T-helper 2 cell treated with Interferon-gamma antibody and Interleukin-4, amounts not matched to agents 5 μg/mL and 100 μg/mL, for 36 hours (primary cell): ENCODE data around the gene CALCOCO1.

Source experiments
- DNase-seq: peaks from one replicate; pipeline ENCODE4 v3.0.0; 2021; ENCODE audit warnings: low spot score
- H3K27ac Mint-ChIP-seq: one replicate; pipeline ENCODE4 v1.8.0; 2021; ENCODE audit warnings: mild to moderate bottlenecking, mixed read lengths
- H3K27me3 Mint-ChIP-seq: one replicate; pipeline ENCODE4 v1.8.0; 2021; ENCODE audit warnings: low read depth, mixed read lengths
- H3K36me3 Mint-ChIP-seq: one replicate; pipeline ENCODE4 v1.8.0; 2021; ENCODE audit warnings: low read depth, mixed read lengths
- H3K4me1 Mint-ChIP-seq: one replicate; pipeline ENCODE4 v1.8.0; 2021; ENCODE audit warnings: low read depth, mixed read lengths
- H3K4me3 Mint-ChIP-seq: one replicate; pipeline ENCODE4 v1.8.0; 2022; ENCODE audit warnings: mild to moderate bottlenecking, moderate library complexity, mixed read lengths
- H3K9me3 Mint-ChIP-seq: one replicate; pipeline ENCODE4 v1.8.0; 2021; ENCODE audit warnings: mixed read lengths

Gene CALCOCO1

DNA sequence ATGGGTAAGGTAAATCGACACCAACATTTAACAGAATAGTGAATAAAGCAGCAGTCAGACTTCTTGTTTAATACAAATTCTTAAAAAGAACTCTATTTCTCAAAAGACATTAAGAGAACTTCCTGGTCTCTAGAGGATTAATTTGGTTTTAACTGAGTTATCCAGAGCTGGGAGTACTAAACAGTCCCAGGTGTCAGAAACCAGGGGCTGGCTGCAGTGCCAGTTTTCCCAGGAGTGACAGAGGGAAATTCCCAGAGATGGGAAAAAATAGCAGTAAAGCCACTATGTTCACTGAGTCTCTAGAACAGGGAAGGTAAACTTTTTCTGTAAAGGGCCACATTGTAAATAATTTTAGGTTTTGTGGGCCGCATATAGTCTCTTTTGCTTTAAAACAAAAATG is 60.2 kb downstream of the CALCOCO1 start:
- no peaks in the 10 kb centered on the region for H3K9me3 Mint-ChIP-seq

GRCh38 chr12:53664936-53665335 is 62.3 kb downstream of the CALCOCO1 start:
- Mint-ChIP-seq H3K27ac (no peak overlapping the region), H3K4me1 (peaks cover 1% of the 10 kb centered on the region), H3K4me3 (no peak overlapping the region), H3K27me3 (no peaks in the 10 kb centered on the region), H3K36me3 (peaks cover 51% of the 10 kb centered on the region), H3K9me3 (no peaks in the 10 kb centered on the region)
- DNase-seq: no peak

More for the DNA sequence above, 60.2 kb downstream of the CALCOCO1 start:
- no peaks in the 10 kb centered on the region for H3K27me3 Mint-ChIP-seq
- H3K4me1 Mint-ChIP-seq: peaks cover 3% of the 10 kb centered on the region
- no peak for DNase-seq
- H3K36me3 Mint-ChIP-seq: peaks cover 62% of the 10 kb centered on the region
- no peak overlapping the region for H3K4me3 Mint-ChIP-seq
- H3K27ac Mint-ChIP-seq: no peak overlapping the region

GRCh38 chr12:53664191-53664590 is 63.1 kb downstream of the CALCOCO1 start:
- Mint-ChIP-seq H3K27ac (peak overlapping the region; percentile 37), H3K36me3 (peaks cover 44% of the 10 kb centered on the region), H3K9me3 (no peaks in the 10 kb centered on the region), H3K27me3 (no peaks in the 10 kb centered on the region), H3K4me1 (no peaks in the 10 kb centered on the region), H3K4me3 (no peak overlapping the region)
- DNase-seq: no peak

GRCh38 chr12:53660041-53660440 is 67.2 kb downstream of the CALCOCO1 start:
- Mint-ChIP-seq H3K4me1 (no peaks in the 10 kb centered on the region), H3K4me3 (no peak overlapping the region), H3K9me3 (no peaks in the 10 kb centered on the region), H3K36me3 (peaks cover 16% of the 10 kb centered on the region), H3K27me3 (no peaks in the 10 kb centered on the region), H3K27ac (no peak overlapping the region)
- DNase-seq: no peak

- H3K27me3 Mint-ChIP-seq: no peaks in the 10 kb centered on the region
- H3K36me3 Mint-ChIP-seq: peaks cover 13% of the 10 kb centered on the region
- H3K27ac Mint-ChIP-seq: no peak overlapping the region
- DNase-seq: no peak
- no peaks in the 10 kb centered on the region for H3K4me1 Mint-ChIP-seq
- no peaks in the 10 kb centered on the region for H3K9me3 Mint-ChIP-seq
- H3K4me3 Mint-ChIP-seq: no peak overlapping the region
These were observed 67.7 kb downstream of the CALCOCO1 start for GRCh38 chr12:53659571-53659981.

GRCh38 chr12:53659011-53659551 is 68.2 kb downstream of the CALCOCO1 start:
- H3K4me3 Mint-ChIP-seq: no peak overlapping the region
- no peaks in the 10 kb centered on the region for H3K9me3 Mint-ChIP-seq
- H3K36me3 Mint-ChIP-seq: peaks cover 10% of the 10 kb centered on the region
- DNase-seq: no peak
- H3K4me1 Mint-ChIP-seq: no peaks in the 10 kb centered on the region
- H3K27me3 Mint-ChIP-seq: no peaks in the 10 kb centered on the region
- no peak overlapping the region for H3K27ac Mint-ChIP-seq
